Activated naive CD4-positive, alpha-beta T cell (primary cell): Measurements from ENCODE around the gene CDC14A.
A peak's percentile ranks its signal among the peaks of the same experiment; 100 is the strongest.

Experiments
- DNase-seq, 4 experiments: peaks; one replicate each; lab custom pipeline; 2025; lab: John Stamatoyannopoulos, UW

Gene CDC14A

DNA sequence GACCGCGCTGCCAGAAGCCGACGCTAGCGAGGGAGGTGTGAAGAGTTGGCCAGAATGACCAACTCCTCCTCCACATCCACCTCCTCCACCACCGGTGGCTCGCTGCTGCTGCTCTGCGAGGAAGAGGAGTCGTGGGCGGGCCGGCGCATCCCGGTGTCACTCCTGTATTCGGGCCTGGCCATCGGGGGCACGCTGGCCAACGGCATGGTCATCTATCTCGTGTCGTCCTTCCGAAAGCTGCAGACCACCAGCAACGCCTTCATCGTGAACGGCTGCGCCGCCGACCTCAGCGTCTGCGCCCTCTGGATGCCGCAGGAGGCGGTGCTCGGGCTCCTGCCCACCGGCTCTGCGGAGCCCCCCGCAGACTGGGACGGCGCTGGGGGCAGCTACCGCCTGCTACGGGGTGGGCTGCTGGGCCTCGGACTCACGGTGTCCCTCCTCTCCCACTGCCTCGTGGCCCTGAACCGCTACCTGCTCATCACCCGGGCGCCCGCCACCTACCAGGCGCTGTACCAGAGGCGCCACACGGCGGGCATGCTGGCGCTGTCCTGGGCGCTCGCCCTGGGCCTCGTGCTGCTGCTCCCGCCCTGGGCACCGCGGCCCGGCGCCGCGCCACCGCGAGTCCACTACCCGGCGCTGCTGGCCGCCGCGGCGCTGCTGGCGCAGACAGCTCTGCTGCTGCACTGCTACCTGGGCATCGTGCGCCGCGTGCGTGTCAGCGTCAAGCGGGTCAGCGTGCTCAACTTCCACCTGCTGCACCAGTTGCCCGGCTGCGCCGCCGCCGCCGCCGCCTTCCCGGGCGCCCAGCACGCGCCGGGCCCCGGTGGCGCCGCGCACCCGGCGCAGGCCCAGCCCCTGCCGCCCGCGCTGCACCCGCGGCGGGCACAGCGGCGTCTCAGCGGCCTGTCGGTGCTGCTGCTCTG, 186.9 kb downstream of the CDC14A start:
- peak in 2 of 4 experiments; percentile 12 to 19 for DNase-seq

DNA sequence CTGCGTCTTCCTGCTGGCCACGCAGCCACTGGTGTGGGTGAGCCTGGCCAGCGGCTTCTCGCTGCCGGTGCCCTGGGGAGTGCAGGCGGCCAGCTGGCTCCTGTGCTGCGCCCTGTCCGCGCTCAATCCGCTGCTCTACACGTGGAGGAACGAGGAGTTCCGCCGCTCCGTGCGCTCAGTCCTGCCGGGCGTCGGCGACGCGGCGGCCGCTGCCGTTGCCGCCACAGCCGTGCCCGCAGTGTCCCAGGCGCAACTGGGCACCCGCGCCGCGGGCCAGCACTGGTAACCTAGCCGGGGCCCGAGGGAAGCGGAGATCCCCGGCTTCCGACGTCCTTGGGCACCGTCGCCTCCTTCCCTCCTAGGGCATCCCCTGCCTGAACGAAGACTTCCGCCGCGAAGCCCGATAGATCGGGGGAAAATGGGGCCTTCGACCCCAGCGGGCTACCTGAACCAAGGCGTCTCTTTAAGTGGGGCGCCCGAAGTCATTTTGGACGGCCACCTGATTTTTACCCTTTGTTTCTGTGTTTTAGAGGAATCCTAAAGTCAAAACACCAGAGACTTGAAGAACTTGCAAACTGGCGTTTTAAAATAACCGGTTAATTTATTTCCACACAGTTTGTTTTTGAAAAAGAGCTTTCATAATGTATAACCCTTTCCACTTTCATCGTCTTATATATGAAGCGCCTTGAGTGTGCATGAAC, 187.7 kb downstream of the CDC14A start:
- DNase-seq: no peak

DNA sequence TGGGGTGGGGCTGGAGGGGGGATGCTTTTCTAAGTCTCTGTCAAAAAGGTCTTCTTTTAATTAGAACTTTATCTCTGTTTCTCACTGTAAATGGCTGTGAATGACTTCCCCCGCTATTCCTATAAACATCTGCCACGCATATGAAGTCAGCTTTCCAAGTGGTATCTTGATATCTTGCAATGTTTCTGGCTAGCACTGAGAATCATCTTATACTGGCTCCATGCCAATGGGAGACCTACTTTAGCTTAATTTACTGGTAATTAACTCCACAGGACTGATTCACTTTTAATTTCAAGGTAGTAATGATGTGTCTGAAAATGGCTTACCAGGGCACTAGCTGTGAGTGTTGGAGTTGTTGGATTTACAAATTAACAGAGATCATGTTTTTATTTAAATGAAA, 190.0 kb downstream of the CDC14A start:
- no peak for DNase-seq

DNA sequence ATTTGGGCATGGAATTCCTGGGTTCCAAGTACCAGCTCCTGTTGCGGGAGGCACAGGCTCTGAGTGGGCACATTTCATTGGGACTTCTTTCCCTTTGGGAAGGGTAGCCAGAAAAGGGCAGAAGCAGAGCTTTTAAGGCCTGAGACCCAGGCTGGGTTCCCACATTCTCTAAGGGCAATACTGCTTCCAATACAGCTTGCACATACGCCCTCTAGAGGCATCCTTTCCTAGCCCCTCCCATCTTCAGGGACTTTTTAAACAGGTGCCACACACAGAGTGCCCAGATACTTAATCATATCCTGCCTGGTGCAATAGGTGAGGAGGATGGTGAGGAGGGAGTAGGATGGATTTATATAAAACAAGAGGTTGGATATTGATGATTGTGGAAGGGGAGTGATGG, 191.3 kb downstream of the CDC14A start:
- DNase-seq: no peak

DNA sequence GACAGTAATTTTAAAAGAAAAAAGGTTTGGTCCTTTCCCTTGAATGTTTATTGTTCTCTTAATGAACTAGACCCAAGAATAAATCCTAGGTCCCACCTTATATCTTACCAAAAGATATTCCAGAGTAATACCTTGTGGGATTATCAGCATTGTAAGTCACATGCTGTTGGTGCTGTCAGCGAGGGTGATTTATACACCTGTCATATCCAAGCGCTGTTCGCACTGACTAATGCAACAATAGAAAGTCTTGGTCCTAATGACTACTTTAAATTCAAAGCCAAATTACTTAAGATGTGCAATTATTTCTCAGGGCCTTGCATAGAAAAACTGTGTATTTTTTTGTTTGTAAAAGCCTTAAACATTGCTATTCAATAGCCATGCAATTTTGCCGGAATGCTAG, 192.5 kb downstream of the CDC14A start:
- DNase-seq: no peak

DNA sequence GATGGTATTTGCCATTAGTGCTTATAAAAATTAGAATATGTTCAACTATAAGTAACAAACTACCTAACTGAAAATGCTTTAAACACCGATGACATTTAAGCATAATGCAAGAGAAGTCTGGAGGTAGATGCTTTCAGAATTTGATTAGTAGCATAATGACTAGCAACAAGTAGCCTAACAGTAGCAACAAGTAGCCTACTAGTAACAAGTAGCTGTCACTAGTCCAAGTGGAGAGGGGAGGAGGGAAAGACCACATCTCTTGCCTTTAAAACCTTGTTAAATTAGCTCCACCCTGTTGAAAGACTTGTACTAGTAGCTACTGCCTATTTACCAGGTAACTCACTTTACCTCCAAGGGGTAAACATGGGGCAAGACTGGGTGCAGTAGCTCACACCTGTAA, 193.5 kb downstream of the CDC14A start:
- no peak for DNase-seq

DNA sequence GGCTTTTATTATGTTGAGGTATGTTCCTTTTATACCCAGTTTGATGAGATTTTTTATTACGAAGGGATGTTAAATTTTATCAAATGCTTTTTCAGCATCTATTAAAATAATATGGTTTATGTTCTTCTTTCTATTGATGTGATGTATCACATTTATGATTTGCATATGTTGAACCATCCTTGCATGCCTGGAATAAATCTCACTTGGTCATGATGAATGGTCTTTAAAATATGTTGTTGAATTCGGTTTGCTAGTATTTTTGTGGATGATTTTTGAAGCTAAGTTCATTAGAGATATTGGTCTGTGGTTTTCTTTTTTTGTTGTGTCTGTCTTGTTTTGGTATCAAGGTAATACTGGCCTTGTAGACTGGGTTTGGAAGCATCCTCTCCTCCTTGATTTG, 199.7 kb downstream of the CDC14A start:
- DNase-seq: no peak

DNA sequence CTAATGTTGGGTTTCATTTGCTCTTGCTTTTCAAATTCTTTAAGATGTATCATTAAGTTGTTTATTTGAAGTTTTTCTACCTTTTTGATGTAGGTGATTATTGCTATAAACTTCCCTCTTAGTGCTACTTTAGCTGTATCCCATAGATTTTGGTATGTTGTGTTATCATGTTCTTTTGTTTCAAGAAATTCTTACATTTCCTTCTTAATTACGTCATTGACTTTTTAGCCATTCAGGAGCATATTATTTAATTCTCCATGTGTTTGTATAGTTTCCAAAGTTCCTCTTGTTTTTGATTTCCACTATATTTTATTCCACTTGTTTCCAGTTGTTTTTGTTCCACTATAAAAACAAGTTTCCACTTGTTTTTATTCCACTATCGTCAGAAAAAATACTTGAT, 200.6 kb downstream of the CDC14A start:
- DNase-seq: no peak

DNA sequence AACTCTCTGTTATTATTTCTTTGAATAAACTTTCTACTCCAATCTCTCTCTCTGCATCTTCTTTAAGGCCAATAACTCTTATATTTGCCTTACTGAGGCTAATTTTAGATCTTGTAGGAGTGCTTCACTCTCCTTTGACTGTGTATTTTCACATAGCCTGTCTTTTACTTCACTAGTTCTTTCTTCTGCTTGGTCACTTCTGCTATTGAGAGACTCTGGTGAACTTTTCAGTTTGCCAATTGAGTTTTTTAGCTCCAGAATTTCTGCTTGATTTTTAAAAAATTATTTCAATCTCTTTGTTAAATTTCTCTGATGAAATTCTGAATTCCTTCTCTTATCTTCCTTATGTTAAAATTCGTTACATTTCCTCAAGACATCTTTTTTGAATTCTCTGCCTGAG, 203.9 kb downstream of the CDC14A start:
- no peak for DNase-seq

DNA sequence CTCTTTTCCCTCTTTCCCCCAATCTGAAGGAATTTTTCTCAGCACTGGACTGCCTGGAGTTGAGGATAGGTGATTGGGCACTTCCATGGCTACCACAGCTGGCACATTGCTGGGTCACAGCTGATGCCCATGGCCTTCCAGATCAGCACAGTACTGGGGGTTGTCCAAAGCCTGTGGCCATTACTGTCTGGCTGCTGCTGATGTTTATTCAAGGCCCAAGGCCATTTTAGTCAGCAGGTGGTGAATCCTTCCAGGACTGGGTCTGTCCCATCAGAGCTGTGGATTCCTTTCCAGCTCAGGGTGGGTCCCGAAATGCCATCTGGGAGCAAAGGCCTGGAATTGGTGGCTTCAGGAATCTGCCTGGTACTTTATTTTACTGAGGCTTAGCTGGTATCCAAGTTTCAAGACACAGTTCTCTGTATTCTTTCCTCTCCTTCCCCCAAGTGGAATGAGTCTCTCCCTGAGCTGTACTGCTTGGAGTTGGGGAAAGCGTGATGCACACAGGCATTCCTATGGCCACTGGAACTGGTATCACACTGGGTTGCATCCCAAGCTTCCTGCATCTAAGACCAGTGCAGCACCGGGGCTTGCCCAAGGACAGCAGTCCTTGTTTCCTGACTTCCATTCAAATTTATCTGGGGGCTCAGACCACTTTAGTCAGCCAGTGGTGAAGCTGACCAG, 204.8 kb downstream of the CDC14A start:
- no peak for DNase-seq

DNA sequence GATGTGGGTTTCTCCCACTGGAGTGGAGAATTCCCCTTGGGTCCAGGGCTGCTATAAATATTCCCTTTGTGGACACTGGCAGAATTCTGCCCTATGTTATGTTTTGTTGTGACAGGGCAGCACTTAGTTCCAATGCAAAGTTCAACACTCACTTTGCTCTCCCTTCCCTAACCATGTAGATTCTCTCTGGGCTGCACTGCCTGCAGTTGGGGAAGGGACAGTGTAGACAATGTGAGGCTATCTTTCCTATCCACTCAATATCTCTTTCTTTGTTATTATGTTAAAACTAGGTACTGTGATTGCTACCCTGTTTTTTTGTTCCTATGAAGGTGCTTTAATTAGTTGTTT, 205.3 kb downstream of the CDC14A start:
- DNase-seq: no peak

DNA sequence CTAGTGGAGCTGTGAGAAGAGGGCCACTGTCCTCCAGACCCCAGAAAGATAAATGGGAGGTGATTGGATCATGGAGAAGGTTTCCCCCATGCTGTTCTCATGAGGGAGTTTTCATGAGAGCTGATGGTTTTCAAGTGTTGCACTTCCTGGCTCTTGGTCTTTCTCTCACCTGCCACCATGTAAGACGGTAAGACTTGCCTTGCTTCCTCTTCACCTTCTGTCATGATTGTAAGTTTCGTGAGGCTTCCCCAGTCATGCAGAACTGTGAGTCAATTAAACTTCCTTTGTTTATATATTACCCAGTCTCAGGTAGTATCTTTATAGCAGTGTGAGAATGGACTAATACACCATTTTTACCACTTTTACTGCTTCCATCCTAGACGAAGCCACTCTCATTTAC, 213.2 kb downstream of the CDC14A start:
- no peak for DNase-seq

DNA sequence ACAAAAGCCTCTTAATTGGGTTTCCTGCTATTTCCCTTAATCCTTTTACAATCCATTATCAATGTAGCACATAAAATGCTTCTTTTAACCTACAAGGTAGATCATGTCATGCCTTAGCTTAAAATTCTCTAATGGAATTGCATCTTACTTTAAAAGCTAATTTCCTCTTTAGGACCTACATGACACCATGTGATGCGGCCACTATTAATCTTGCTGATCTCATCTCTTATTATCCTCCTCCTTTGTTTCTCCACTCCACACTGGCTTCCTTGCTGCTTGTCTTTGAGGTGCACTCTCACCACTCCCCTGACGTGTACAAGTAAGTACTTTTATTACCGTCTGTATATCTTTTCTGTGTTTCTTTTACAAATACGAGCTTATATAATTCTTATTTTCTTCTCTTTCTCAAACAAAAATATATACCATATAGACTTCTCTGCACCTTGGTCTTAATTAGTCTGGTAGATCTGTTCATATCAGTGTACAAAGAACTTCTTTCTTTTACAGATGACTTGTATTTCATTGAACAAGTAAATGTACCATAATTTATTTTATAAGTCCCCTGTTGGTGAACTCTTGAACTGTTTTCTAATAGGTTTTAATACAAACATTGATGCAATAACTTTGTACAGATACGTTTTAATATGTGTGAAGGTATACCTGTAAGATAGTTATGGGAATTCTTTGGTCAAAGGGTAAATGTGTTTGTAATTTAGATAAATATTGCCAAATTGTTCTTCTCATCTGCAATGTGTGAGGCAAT, 213.8 kb downstream of the CDC14A start:
- DNase-seq: no peak

DNA sequence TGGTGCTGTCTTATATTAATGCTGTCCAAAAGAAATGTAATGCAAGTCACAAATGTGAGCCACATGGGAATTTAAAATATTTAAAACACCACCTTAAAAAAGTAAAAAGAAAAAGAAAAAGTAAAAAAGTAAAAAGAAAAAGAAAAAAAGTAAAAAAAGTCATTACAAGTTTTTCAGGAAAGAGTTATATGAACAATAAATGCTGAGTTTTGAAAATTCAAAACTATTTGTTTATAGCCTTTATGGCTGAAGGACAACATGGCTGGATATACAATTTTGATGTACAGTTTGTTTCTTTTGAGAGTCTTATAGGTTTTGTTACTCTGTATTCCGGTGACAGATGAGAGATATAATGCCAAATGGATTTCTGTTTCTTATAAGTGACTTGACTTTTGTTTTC, 214.8 kb downstream of the CDC14A start:
- no peak for DNase-seq
